ENCODE results near the gene ALOX5AP. TPM values are rescaled to one million over a fixed set of nuclear protein-coding genes. Genes with fewer than 3 reads are reported as not detected.

The ALOX5AP gene
- total RNA-seq, 1 donor from 2014 or later: 4.5 TPM

DNA sequence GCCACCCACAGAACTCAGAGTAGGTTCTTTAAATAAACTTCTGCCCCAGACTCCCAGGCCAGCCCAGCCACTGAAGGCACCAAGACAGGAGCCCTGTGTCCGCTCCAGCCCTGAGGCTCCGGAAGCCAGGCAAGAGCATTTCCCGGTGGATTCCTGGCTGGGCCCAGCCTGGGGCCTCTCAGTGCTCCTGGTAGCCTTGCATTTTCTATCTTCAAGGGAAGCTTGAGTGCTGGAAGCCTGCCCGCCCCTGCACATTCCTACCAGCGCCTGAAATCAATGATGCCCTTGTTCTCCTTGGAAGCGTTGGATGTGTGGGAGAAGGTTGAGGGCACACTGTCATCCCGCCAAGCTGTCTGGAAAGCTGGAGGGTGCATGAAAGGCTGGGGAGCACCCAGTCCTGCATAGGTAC, 70.3 kb downstream of the ALOX5AP start:
- peak overlapping the region; percentile 57 for H3K27ac ChIP-seq (ENCODE audit: low read depth, low read length)
- peak overlapping the region; percentile 68 for H2AFZ ChIP-seq (ENCODE audit: low read depth, low read length)
- peaks cover 3% of the 10 kb centered on the region for H3K9me3 Mint-ChIP-seq (ENCODE audit: unreplicated experiment)
- H3K36me3 ChIP-seq (ENCODE audit: insufficient read depth, low read length): no peaks in the 10 kb centered on the region
- no peak overlapping the region for H3K4me3 ChIP-seq (ENCODE audit: insufficient read depth, low read depth, low read length)
- peak overlapping the region; percentile 88 for H3K27ac Mint-ChIP-seq (ENCODE audit: unreplicated experiment)
- H3K9ac ChIP-seq (ENCODE audit: low read length): peak overlapping the region; percentile 17
- H3K4me1 Mint-ChIP-seq (ENCODE audit: low read depth, unreplicated experiment): peaks cover 34% of the 10 kb centered on the region
- FAIRE-seq (no peak), DNase-seq (ENCODE audit: low read depth) (peak; percentile 62)
- H3K4me3 Mint-ChIP-seq (ENCODE audit: unreplicated experiment): no peak overlapping the region
- peaks cover 2% of the 10 kb centered on the region for H3K27me3 Mint-ChIP-seq (ENCODE audit: low read depth, unreplicated experiment)
- H3K9me3 ChIP-seq (ENCODE audit: insufficient read depth, low read depth, low read length): no peaks in the 10 kb centered on the region
- H3K4me2 ChIP-seq (ENCODE audit: low read length): peak overlapping the region; percentile 29
- no peaks in the 10 kb centered on the region for H3K27me3 ChIP-seq (ENCODE audit: insufficient read depth, low read length)
- TF ChIP-seq, protein P1, sequence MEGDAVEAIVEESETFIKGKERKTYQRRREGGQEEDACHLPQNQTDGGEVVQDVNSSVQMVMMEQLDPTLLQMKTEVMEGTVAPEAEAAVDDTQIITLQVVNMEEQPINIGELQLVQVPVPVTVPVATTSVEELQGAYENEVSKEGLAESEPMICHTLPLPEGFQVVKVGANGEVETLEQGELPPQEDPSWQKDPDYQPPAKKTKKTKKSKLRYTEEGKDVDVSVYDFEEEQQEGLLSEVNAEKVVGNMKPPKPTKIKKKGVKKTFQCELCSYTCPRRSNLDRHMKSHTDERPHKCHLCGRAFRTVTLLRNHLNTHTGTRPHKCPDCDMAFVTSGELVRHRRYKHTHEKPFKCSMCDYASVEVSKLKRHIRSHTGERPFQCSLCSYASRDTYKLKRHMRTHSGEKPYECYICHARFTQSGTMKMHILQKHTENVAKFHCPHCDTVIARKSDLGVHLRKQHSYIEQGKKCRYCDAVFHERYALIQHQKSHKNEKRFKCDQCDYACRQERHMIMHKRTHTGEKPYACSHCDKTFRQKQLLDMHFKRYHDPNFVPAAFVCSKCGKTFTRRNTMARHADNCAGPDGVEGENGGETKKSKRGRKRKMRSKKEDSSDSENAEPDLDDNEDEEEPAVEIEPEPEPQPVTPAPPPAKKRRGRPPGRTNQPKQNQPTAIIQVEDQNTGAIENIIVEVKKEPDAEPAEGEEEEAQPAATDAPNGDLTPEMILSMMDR (IDR thresholded peaks at IDR 0.05; ENCODE audit: insufficient read depth, low read depth, low read length): no peak
- no peak for TF ChIP-seq EZH2 (IDR thresholded peaks at IDR 0.05; ENCODE audit: insufficient read depth, low read length)
- peaks cover 18% of the 10 kb centered on the region for H3K4me1 ChIP-seq (ENCODE audit: insufficient read depth, low read length)
- no peaks in the 10 kb centered on the region for H3K79me2 ChIP-seq (ENCODE audit: insufficient read depth, low read length)
- no peaks in the 10 kb centered on the region for H4K20me1 ChIP-seq (ENCODE audit: insufficient read depth, low read length)
- no peaks in the 10 kb centered on the region for H3K36me3 Mint-ChIP-seq (ENCODE audit: low read depth, unreplicated experiment)

DNA sequence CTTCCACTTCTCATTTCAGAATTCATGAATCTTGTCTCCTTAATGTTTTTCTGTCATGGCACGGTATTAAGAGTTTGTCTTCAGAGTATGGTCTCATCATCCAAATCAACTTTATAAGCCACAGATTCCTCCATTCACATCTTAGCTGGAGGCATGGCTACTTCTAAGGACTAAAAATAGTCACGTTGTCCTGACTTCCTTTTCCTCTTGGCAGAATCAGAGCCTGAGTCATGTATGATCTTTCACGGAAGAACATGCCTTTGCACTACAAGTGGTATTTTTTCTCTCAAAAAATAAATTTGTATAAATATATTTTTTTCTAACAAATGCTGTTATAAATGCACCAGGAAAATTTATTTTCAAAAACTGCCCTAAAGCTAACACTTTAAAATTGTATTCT, 71.4 kb downstream of the ALOX5AP start:
- TF ChIP-seq EZH2 (IDR thresholded peaks at IDR 0.05; ENCODE audit: insufficient read depth, low read length): no peak
- TF ChIP-seq, protein P1 (IDR thresholded peaks at IDR 0.05; ENCODE audit: insufficient read depth, low read depth, low read length): no peak
- peak overlapping the region; percentile 88 for H3K27ac Mint-ChIP-seq (ENCODE audit: unreplicated experiment)
- DNase-seq (ENCODE audit: low read depth) (peak; percentile 80), FAIRE-seq (no peak)
- H3K9me3 Mint-ChIP-seq (ENCODE audit: unreplicated experiment): peaks cover 3% of the 10 kb centered on the region
- Histone ChIP-seq H3K36me3 (ENCODE audit: insufficient read depth, low read length) (no peaks in the 10 kb centered on the region), H3K4me1 (ENCODE audit: insufficient read depth, low read length) (peaks cover 18% of the 10 kb centered on the region), H3K4me3 (ENCODE audit: insufficient read depth, low read depth, low read length) (no peak overlapping the region), H4K20me1 (ENCODE audit: insufficient read depth, low read length) (no peaks in the 10 kb centered on the region), H2AFZ (ENCODE audit: low read depth, low read length) (no peak overlapping the region), H3K9me3 (ENCODE audit: insufficient read depth, low read depth, low read length) (no peaks in the 10 kb centered on the region), H3K27me3 (ENCODE audit: insufficient read depth, low read length) (no peaks in the 10 kb centered on the region), H3K27ac (ENCODE audit: low read depth, low read length) (peak overlapping the region; percentile 57), H3K79me2 (ENCODE audit: insufficient read depth, low read length) (no peaks in the 10 kb centered on the region), H3K4me2 (ENCODE audit: low read length) (no peak overlapping the region), H3K9ac (ENCODE audit: low read length) (no peak overlapping the region)
- no peak overlapping the region for H3K4me3 Mint-ChIP-seq (ENCODE audit: unreplicated experiment)
- H3K27me3 Mint-ChIP-seq (ENCODE audit: low read depth, unreplicated experiment): no peaks in the 10 kb centered on the region
- H3K36me3 Mint-ChIP-seq (ENCODE audit: low read depth, unreplicated experiment): no peaks in the 10 kb centered on the region
- peaks cover 34% of the 10 kb centered on the region for H3K4me1 Mint-ChIP-seq (ENCODE audit: low read depth, unreplicated experiment)

DNA sequence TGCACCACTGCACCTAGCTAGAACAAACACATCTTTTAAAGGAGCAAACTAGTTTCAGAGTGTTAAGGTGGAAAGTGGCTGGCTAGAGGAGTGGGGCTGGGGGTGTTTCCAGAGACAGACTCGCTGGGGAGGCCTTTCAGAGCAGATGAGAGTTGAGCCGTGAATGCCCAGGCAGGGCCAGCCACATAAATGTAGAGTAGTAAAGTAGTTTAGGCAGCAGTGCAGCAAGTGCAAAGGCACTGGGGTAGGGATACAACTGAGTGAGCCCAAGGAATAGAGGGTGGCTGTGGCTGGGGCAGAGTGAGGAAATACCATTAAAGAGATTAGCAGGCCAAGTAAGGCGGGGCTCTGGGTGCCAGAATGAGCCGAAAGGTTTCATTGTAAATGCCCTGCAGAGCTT, 72.0 kb downstream of the ALOX5AP start:
- Histone ChIP-seq H3K9me3 (ENCODE audit: insufficient read depth, low read depth, low read length) (no peaks in the 10 kb centered on the region), H3K36me3 (ENCODE audit: insufficient read depth, low read length) (no peaks in the 10 kb centered on the region), H3K27me3 (ENCODE audit: insufficient read depth, low read length) (no peaks in the 10 kb centered on the region), H3K4me3 (ENCODE audit: insufficient read depth, low read depth, low read length) (no peak overlapping the region), H3K79me2 (ENCODE audit: insufficient read depth, low read length) (no peaks in the 10 kb centered on the region), H3K9ac (ENCODE audit: low read length) (no peak overlapping the region), H2AFZ (ENCODE audit: low read depth, low read length) (no peak overlapping the region), H3K4me1 (ENCODE audit: insufficient read depth, low read length) (peaks cover 18% of the 10 kb centered on the region), H3K4me2 (ENCODE audit: low read length) (no peak overlapping the region), H3K27ac (ENCODE audit: low read depth, low read length) (peak overlapping the region; percentile 30), H4K20me1 (ENCODE audit: insufficient read depth, low read length) (no peaks in the 10 kb centered on the region)
- Mint-ChIP-seq H3K4me3 (ENCODE audit: unreplicated experiment) (no peak overlapping the region), H3K27me3 (ENCODE audit: low read depth, unreplicated experiment) (no peaks in the 10 kb centered on the region), H3K9me3 (ENCODE audit: unreplicated experiment) (peaks cover 3% of the 10 kb centered on the region), H3K27ac (ENCODE audit: unreplicated experiment) (no peak overlapping the region), H3K4me1 (ENCODE audit: low read depth, unreplicated experiment) (peaks cover 34% of the 10 kb centered on the region), H3K36me3 (ENCODE audit: low read depth, unreplicated experiment) (no peaks in the 10 kb centered on the region)
- FAIRE-seq: no peak
- TF ChIP-seq, protein P1 (IDR thresholded peaks at IDR 0.05; ENCODE audit: insufficient read depth, low read depth, low read length): no peak
- no peak for TF ChIP-seq EZH2 (IDR thresholded peaks at IDR 0.05; ENCODE audit: insufficient read depth, low read length)
- no peak for DNase-seq (ENCODE audit: low read depth)

Data from astrocyte (in vitro differentiated cells and primary cell).